Stimulated activated CD4-positive, alpha-beta T cell treated with anti-CD3 and anti-CD28 coated beads, Interleukin-4, amount 100 ng/mL, for 4 hours (primary cell): ENCODE results near the gene MEG3.
"Not testable (repeated sequence)": the region's sequence is repeated elsewhere in the genome, so short reads cannot be mapped to it uniquely, and the experiment has no call there.

Source experiments
- DNase-seq, 2 experiments: peaks; one replicate each; pipeline ENCODE4 v3.0.0-alpha.2; 2020

The MEG3 gene

GRCh38 chr14:100789460-100790417 lies 36.2 kb upstream of the MEG3 start:
- no peak for DNase-seq

DNA sequence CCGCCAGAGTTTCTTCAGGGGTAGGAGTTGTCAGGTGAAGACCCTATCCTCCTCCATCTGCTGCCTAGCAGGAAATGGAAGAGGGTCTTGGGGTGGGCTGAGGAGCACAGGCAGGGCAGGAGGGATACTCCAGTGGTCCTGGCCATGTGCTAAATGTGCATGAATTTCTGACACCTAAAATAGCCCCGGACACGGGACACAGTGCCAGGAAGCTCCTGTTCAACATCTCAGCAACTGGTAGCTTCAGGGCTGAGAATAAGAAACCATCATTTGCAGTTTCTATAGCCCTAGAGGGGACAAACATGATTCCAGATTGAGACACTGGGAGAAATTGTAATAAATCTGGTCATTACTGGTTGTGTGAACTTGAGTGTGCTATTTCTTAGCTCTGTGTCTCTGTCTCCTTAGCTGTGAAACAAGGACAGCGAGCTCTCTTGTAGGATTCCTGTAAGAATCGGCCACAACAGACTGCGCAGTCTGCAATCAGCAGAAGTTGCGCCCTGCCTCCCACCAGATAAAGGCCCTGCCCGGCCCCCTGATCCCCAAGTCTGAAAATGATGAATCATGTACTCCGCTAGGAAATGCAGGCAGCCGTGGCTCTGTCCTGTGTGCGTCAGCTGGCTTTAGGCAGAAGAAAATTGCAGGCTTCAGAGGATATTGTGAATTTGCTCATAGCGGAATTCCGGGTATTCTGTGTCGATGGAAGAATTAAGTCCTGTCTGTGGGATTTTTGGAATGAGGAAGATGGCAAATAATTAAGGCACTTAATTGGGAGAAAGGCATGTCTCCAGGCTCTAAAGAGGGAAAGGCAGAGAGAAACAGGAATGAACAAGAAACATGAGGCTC lies 35.2 kb upstream of the MEG3 start:
- DNase-seq: no peak

- DNase-seq: no peak
Measured at GRCh38 chr14:100791348-100791735, 34.6 kb upstream of the MEG3 start.

DNA sequence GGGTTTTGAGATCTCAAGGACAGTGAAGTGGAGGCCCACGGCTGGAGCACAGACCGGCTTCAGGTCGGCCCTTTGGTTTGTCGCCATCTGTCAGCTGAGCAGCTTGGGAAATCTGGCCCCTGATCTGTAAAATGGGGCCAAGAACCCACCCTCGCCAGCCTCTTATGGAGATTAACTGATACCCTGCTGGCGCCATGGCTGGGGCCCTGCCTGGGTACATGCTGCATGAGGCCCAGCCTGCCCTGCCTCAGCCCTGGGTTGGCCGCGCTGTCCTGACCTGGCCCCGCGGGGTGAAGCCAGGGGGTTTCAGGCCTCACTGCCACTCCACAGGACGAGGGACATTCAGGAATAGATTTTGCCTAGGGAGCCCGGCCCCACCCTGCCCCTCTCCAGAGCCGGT lies 33.9 kb upstream of the MEG3 start:
- no peak for DNase-seq

GRCh38 chr14:100796946-100797345 lies 29.0 kb upstream of the MEG3 start:
- no peak for DNase-seq

DNA sequence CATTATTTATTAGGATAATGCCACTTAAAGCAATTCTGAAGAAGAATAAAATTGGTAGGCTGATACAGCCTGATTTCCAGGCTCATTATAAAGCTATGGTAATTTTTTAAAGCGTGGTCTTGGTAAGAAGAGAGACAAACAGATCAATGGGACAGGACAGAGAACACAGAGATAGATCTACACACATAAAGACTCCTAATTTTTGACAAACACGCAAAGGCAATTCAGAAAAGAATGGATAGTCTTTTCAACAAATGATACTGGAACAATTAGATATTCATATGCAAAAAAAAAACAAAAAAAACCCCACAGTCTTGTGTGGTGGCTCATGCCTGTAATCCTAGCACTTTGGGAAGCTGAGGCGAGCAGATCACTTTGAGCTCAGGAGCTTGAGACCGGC lies 25.9 kb upstream of the MEG3 start:
- no peak for DNase-seq

GRCh38 chr14:100801433-100801832 lies 24.5 kb upstream of the MEG3 start:
- DNase-seq: not testable (repeated sequence)

- DNase-seq: no peak
Measured at GRCh38 chr14:100802179-100802578, 23.7 kb upstream of the MEG3 start.

- no peak for DNase-seq
Measured at GRCh38 chr14:100802766-100803165, 23.2 kb upstream of the MEG3 start.

GRCh38 chr14:100803226-100803625 lies 22.7 kb upstream of the MEG3 start:
- no peak for DNase-seq

- DNase-seq: no peak
Measured at GRCh38 chr14:100803676-100804075, 22.2 kb upstream of the MEG3 start.

- no peak for DNase-seq
Measured at GRCh38 chr14:100804138-100804537, 21.8 kb upstream of the MEG3 start.

- DNase-seq: no peak
Measured at GRCh38 chr14:100804558-100805309, 21.2 kb upstream of the MEG3 start.

DNA sequence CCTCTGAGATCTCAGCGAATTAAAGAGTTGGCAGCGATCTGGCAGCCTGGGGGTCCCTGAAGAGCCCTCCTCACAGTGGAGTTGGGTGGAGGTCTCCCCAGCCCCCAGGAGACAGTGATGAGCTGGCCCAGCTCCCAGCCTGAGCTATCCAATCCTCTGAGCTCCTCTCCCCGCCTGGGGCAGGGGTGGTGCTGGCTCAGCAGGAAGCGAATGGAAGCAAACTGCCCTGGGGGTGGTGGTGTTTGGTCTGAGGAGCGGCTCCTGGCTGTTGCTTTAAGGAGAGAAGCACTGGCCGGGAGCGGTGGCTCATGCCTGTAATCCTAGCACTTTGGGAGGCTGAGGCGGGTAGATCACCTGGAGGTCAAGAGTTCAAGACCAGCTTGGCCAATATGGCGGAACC lies 19.5 kb upstream of the MEG3 start:
- DNase-seq: no peak

DNA sequence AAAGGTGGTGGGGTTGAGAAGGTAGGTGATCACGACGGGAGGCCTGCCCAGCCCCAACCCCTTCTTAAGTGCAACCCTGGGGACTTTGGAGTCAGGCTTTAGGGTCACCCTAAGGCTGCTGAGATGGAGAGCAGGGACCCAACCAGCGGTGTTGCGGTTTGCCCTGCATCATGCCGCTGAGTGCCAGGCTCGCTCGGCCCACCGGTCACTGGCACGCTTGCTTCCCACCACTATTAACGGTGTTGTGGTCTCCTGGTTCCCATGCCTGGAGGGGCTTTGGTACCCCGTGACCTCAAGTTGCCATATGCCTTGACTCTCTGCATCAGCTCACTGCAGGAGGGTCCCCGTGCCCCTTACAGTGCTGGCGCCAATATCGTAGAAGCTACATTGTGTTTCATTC lies 18.4 kb upstream of the MEG3 start:
- no peak for DNase-seq

GRCh38 chr14:100807979-100808734 lies 17.8 kb upstream of the MEG3 start:
- DNase-seq: no peak

- no peak for DNase-seq
Measured at GRCh38 chr14:100810435-100810834, 15.5 kb upstream of the MEG3 start.

DNA sequence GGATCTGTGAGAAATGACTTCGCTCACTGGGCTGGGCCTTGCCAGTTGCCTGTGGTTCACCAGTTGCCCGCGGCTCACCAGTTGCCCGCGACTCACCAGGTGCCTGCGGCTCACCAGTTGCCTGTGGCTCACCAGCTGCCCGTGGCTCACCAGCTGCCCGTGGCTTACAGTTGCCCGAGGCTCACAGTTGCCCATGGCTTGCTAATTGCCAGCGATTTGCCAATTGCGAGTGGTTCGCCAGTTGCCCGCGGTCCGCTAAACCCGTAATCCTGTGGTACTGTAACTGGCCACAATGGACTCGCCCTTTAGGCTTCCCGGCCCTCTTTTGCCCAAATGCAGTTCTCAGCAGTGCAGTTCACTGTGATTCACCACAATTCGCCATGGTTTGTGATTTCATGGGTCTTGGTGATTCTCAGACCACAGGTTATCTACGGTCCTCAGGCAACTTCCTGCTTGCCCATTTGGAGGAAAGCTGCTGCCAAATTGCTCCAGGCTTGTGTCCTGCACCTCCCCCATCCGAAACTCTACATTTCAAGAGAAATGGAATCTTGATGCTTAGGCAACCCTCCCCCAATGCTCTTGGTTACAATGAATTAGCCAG lies 15.0 kb upstream of the MEG3 start:
- DNase-seq: no peak

- DNase-seq: no peak
Measured at GRCh38 chr14:100813291-100813690, 12.6 kb upstream of the MEG3 start.

DNA sequence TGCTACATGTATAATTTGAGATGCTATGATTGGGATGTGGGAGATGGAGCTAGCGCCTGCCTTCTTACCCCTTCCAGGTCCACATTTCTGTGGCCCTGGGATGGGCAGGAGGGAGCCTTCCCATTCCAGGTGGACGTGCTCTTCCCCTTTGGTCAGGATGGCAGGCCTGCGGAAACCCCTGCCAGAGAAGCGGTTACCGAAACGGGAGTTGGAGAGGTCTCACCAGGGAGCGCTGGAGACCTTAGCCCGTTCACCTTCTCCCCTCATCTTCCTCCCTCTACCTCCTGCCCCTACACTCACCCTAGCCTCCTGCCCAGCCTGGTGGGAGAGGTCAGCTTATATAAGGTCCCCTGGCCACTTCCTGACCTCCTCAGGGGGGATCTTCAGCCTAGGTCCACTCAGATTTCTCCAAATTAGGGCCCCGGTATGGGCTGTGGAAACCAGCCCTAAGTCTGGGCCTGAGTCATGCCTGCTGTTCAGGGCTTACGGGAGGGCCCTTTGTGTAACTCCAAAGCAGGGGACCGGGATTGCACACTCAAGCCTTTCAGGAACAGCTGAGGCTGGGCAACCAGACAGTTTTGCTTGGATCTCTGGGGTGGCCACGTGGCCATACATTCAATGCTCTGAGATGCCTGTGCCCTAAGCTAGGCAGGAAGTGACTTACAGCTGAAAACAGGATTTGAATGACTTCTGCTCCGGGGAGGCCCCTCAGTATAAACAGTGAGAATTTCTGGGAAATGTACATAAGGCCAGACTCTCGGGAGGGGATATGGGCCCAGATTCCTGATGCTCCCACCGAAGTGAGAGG lies 10.2 kb upstream of the MEG3 start:
- DNase-seq: no peak
